H1 (cell line): Measurements from ENCODE around the gene RARA.

Source experiments
- CHD1 ChIP-seq: IDR thresholded peaks from 2 replicates; pipeline ENCODE4 v1.6.1; 2012; ENCODE audit warnings: low read depth, low read length, improper control_type of control experiment
- CHD2 ChIP-seq: IDR thresholded peaks from 2 replicates; pipeline ENCODE4 v1.6.1; 2012; ENCODE audit warnings: low read length, improper control_type of control experiment
- CREB1 ChIP-seq: IDR thresholded peaks from 2 replicates; pipeline ENCODE4 v1.6.1; 2012; ENCODE audit warnings: inconsistent platforms
- EZH2 ChIP-seq: fragments of 200-600 bp; sonication (generic); IDR thresholded peaks from 2 replicates; pipeline ENCODE4 v1.7.1; 2012; ENCODE audit warnings: low read depth, mild to moderate bottlenecking, moderate library complexity, low read length, inconsistent platforms; ENCODE audit not compliant: severe bottlenecking
- GTF2F1 ChIP-seq: IDR thresholded peaks from 2 replicates; pipeline ENCODE4 v1.6.1; 2012; ENCODE audit warnings: low read depth, low read length, improper control_type of control experiment, borderline replicate concordance
- JUND ChIP-seq: IDR thresholded peaks from 2 replicates; pipeline ENCODE4 v1.6.1; 2011; ENCODE audit warnings: mild to moderate bottlenecking, improper control_type of control experiment, low read length
- POLR2A ChIP-seq, 2 experiments: IDR thresholded peaks; 1 replicate in 1 of 2; 2 replicates in 1 of 2; pipeline ENCODE4 v1.6.1; 2011; ENCODE audit warnings: low read depth in 2 of 2, low read length in 2 of 2, mild to moderate bottlenecking in 2 of 2; ENCODE audit errors: control extremely low read depth in 1 of 2
- SP1 ChIP-seq: IDR thresholded peaks from 2 replicates; pipeline ENCODE4 v1.6.1; 2011; ENCODE audit warnings: low read depth, low read length
- SP4 ChIP-seq: IDR thresholded peaks from 2 replicates; pipeline ENCODE4 v1.6.1; 2012; ENCODE audit warnings: low read length, inconsistent platforms
- SRF ChIP-seq: IDR thresholded peaks from 2 replicates; pipeline ENCODE4 v1.6.1; 2011; ENCODE audit warnings: mild to moderate bottlenecking, low read depth, low read length, moderate library complexity
- YY1 ChIP-seq: IDR thresholded peaks from 2 replicates; pipeline ENCODE4 v1.6.1; 2011; ENCODE audit warnings: low read depth, mild to moderate bottlenecking, low read length
- TF ChIP-seq, protein P1 (sequence below), 3 experiments: IDR thresholded peaks; 1 replicate in 2 of 3; 2 replicates in 1 of 3; pipeline versions ENCODE4 v1.5.1 to v1.6.1; 2011; ENCODE audit warnings: low read length in 3 of 3, mild to moderate bottlenecking in 3 of 3, inconsistent platforms in 2 of 3, low read depth in 1 of 3, moderate library complexity in 1 of 3; ENCODE audit not compliant: insufficient read depth in 1 of 3; ENCODE audit errors: control extremely low read depth in 1 of 3

DNA sequence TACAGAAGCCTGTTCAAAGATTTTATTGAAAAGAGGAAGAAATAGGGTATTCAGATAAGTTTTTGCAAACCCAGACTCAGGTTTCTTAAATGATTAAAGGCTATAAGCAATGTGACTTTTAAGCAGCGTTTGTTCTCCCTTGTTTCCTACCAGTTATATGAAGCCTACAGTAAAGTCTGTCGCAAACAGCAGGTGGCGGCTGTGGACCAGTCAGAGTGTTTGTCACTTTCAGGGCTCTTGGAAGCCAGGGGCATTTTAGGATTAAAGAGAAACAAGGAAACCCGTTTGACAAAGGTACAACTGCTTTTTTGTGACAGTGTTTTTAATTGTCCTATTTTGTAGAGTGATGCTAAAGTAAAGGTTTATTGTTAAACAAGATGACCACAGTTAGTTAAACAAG is 7.7 kb upstream of the RARA start:
- TF ChIP-seq POLR2A (IDR thresholded peaks at IDR 0.05; ENCODE audit: control extremely low read depth in 1 of 2, low read depth in 2 of 2, low read length in 2 of 2) (no peak), YY1 (no peak), EZH2 (no peak), CHD1 (no peak), SP4 (no peak), SP1 (no peak), SRF (no peak), CHD2 (no peak), GTF2F1 (no peak), CREB1 (no peak), JUND (no peak)
- TF ChIP-seq, protein P1, sequence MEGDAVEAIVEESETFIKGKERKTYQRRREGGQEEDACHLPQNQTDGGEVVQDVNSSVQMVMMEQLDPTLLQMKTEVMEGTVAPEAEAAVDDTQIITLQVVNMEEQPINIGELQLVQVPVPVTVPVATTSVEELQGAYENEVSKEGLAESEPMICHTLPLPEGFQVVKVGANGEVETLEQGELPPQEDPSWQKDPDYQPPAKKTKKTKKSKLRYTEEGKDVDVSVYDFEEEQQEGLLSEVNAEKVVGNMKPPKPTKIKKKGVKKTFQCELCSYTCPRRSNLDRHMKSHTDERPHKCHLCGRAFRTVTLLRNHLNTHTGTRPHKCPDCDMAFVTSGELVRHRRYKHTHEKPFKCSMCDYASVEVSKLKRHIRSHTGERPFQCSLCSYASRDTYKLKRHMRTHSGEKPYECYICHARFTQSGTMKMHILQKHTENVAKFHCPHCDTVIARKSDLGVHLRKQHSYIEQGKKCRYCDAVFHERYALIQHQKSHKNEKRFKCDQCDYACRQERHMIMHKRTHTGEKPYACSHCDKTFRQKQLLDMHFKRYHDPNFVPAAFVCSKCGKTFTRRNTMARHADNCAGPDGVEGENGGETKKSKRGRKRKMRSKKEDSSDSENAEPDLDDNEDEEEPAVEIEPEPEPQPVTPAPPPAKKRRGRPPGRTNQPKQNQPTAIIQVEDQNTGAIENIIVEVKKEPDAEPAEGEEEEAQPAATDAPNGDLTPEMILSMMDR (IDR thresholded peaks at IDR 0.05; ENCODE audit: control extremely low read depth in 1 of 3, insufficient read depth in 1 of 3, low read depth in 1 of 3, low read length in 3 of 3): peak in 1 of 3 experiments; percentile 36; a peak in 1 of 4 replicates
